ENCODE data around the gene APBB3. TPM values are rescaled to one million over a fixed set of nuclear protein-coding genes. Genes with fewer than 3 reads are reported as not detected.

APBB3 gene
- total and polyA plus RNA-seq, 9 of the 15 experiments (the other 6 are each of a cell fraction or from before 2014, with no cell fraction given): 0.17 to 24.3 (median 9.5) TPM

DNA sequence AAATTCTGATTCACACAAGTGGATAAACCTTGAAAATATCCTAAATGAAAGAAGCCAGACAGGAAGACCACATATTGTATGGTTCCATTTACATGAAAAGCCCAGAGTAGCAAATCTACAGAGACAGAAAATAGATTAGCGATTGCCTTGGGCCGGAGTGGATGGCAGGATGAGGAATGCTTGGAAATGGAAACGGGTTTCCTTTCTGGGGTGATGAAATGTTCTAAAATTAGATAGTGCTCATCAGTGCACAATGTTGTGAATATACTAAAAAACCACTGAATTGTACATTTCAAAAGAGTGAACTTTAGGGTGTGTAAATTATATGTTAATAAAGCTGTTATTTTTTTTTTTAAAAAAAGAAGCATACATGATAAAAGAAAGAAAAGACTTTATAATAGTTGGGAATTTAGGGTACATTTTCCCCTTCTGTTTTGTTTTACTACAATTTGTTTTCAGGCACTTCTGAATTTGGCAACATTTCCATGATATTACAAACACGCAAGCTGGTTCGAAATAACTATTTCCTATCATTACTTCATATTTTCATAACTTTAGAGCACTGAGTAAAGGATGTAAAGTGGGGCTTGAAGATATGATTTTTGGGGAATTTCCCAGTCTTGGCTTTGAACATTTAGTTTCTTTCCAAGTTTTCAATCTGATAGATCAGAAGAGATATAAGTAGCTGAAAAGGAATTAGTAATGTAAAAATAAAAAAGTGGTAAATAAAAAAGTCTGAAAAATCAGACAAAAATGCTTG is 24.1 kb upstream of the APBB3 start:
- Histone ChIP-seq H3K4me3 (no peak overlapping the region), H3K4me2 (ENCODE audit: insufficient read depth, low read length) (no peak overlapping the region), H3K9ac (ENCODE audit: insufficient read depth in 1 of 2, low read depth in 2 of 2, low read length in 2 of 2) (no peak overlapping the region), H3K36me3 (ENCODE audit: control insufficient read depth, insufficient read depth, low read length) (no peaks in the 10 kb centered on the region), H3K9me1 (ENCODE audit: control insufficient read depth, insufficient read depth, low read length) (no peaks in the 10 kb centered on the region), H3K27me3 (ENCODE audit: control insufficient read depth in 2 of 2, insufficient read depth in 2 of 2, low read length in 2 of 2) (no peaks in the 10 kb centered on the region), H3K4me1 (replicated peaks in 1 of 2; ENCODE audit: control insufficient read depth in 2 of 2, insufficient read depth in 2 of 2, low read length in 2 of 2) (peaks cover 3 to 4% of the 10 kb centered on the region in 2 experiments; a peak in 1 of 5 replicates), H3K27ac (ENCODE audit: extremely low read depth, low read depth, low read length) (no peak overlapping the region), H2AFZ (ENCODE audit: low read depth, low read length) (no peak overlapping the region), H3K79me2 (ENCODE audit: control insufficient read depth, insufficient read depth, low read length) (no peaks in the 10 kb centered on the region), H4K20me1 (replicated peaks; ENCODE audit: control insufficient read depth, insufficient read depth, low read length) (no peaks in the 10 kb centered on the region), H3K9me3 (replicated peaks; ENCODE audit: control insufficient read depth, insufficient read depth, low read depth, low read length) (no peaks in the 10 kb centered on the region)
- intact Hi-C loops (cut with micrococcal nuclease) (no loop called here), in situ Hi-C loops (cut with MboI) (no loop called here)
- 67% methylated on average over 5 of the region's 5 CpGs for WGBS (ENCODE audit: insufficient coverage, low coverage, missing lambda C conversion rate)
- FAIRE-seq (no peak), ATAC-seq (no peak), DNase-seq (ENCODE audit: extremely low read depth in 1 of 4, low spot score in 3 of 4) (no peak)
- TF ChIP-seq ZFP91 (CRISPR knock-in tag; IDR thresholded peaks at IDR 0.05): no peak
- ChIA-PET CTCF (ENCODE audit: low intra/inter-chr PET ratio) (no interaction called here), POLR2A (no interaction called here)
- no TSS peak for BruUV-seq (replicated peaks)

- WGBS (ENCODE audit: insufficient coverage, low coverage, missing lambda C conversion rate): 25% methylated on average over 1 of the region's 1 CpG
Observed at GRCh38 chr5:140587495-140587894, 23.1 kb upstream of the APBB3 start.

More at GRCh38 chr5:140587495-140587894, 23.1 kb upstream of the APBB3 start:
- no peaks in the 10 kb centered on the region for H3K36me3 ChIP-seq (ENCODE audit: control insufficient read depth, insufficient read depth, low read length)
- POLR2A ChIA-PET: no interaction called here
- TF ChIP-seq TRIM25 (IDR thresholded peaks at IDR 0.05; ENCODE audit: borderline replicate concordance) (no peak), CREB5 (CRISPR knock-in tag; IDR thresholded peaks at IDR 0.05) (no peak), ZBTB26 (CRISPR knock-in tag; IDR thresholded peaks at IDR 0.05) (no peak), ARID1B (IDR thresholded peaks at IDR 0.05) (no peak), ATF7 (IDR thresholded peaks at IDR 0.05) (no peak), ZNF57 (CRISPR knock-in tag; IDR thresholded peaks at IDR 0.05) (no peak)
- FAIRE-seq (no peak), ATAC-seq (no peak), DNase-seq (ENCODE audit: extremely low read depth in 1 of 4, low spot score in 3 of 4) (no peak)
- no TSS peak for BruUV-seq (replicated peaks)
- H3K4me1 ChIP-seq (replicated peaks in 1 of 2; ENCODE audit: control insufficient read depth in 2 of 2, insufficient read depth in 2 of 2, low read length in 2 of 2): peaks cover 3 to 4% of the 10 kb centered on the region in 2 experiments; a peak in 1 of 5 replicates
- in situ Hi-C loops (cut with MboI) (no loop called here), intact Hi-C loops (cut with micrococcal nuclease) (no loop called here)
- CTCF ChIA-PET (ENCODE audit: low intra/inter-chr PET ratio): no interaction called here
- H3K9me3 ChIP-seq (replicated peaks; ENCODE audit: control insufficient read depth, insufficient read depth, low read depth, low read length): no peaks in the 10 kb centered on the region
- H2AFZ ChIP-seq (ENCODE audit: low read depth, low read length): no peak overlapping the region
- no peaks in the 10 kb centered on the region for H4K20me1 ChIP-seq (replicated peaks; ENCODE audit: control insufficient read depth, insufficient read depth, low read length)
- H3K79me2 ChIP-seq (ENCODE audit: control insufficient read depth, insufficient read depth, low read length): no peaks in the 10 kb centered on the region
- no peak overlapping the region for H3K4me2 ChIP-seq (ENCODE audit: insufficient read depth, low read length)
- no peak overlapping the region for H3K9ac ChIP-seq (ENCODE audit: insufficient read depth in 1 of 2, low read depth in 2 of 2, low read length in 2 of 2)
- no peaks in the 10 kb centered on the region for H3K9me1 ChIP-seq (ENCODE audit: control insufficient read depth, insufficient read depth, low read length)
- H3K27me3 ChIP-seq (ENCODE audit: control insufficient read depth in 2 of 2, insufficient read depth in 2 of 2, low read length in 2 of 2): no peaks in the 10 kb centered on the region
- no peak overlapping the region for H3K4me3 ChIP-seq
- no peak overlapping the region for H3K27ac ChIP-seq (ENCODE audit: extremely low read depth, low read depth, low read length)

All from K562 (cell line).